HG02642 (cell line): Measurements from ENCODE around the gene EDA2R.

Source experiments
- ATAC-seq: cut with Tn5 transposase; IDR thresholded peaks from one replicate; pipeline ENCODE4 v1.9.1; 2021; ENCODE audit warnings: mild to moderate bottlenecking; ENCODE audit not compliant: unreplicated experiment, poor library complexity

Gene EDA2R

GRCh38 chrX:66553973-66554372 is 84.9 kb downstream of the EDA2R start:
- no peak for ATAC-seq

- no peak for ATAC-seq
These were observed 91.0 kb downstream of the EDA2R start for GRCh38 chrX:66547847-66548369.
